22Rv1 (cell line): ENCODE measurements around the gene P2RX7.

Experiments
- H3K27ac ChIP-seq: fragments of 450-650 bp; 2 replicates; pipeline ENCODE4 v1.5.1; 2017
- ZFX ChIP-seq: fragments of 450-650 bp; IDR thresholded peaks from 2 replicates; pipeline ENCODE4 v1.6.1; 2017; ENCODE audit warnings: antibody characterized with exemption, borderline replicate concordance
- TF ChIP-seq, protein P1 (sequence below): fragments of 450-650 bp; IDR thresholded peaks from 2 replicates; pipeline ENCODE4 v1.5.1; 2017; ENCODE audit warnings: mild to moderate bottlenecking

The P2RX7 gene

DNA sequence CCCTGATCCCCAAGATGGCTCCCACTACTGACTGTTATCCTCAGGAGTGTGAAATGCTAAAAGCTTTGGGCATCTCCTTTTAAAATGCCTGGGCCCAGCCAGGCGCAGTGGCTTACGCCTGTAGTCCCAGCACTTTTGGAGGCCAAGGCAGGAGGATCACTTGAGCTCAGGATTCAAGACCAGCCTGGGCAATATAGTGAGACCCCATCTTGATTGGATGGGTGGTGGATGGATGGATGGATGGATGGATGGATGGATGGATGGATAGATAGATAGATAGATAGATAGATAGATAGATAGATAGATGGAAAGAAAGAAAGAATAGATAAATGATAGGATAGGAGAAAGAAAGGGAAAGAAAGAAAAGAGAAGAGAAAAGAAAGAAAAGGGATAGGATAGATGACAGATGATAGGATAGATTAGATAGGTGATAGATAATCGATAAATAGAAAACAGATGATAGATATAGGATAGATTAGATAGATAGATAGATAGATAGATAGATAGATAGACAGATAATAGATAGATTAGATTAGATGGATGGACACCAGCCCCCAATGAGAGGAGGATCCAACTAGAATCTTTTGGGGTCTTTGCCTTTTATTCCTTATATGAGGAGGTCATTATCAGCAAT is 86.8 kb downstream of the P2RX7 start:
- H3K27ac ChIP-seq = no peak overlapping the region
- TF ChIP-seq ZFX = no peak
- TF ChIP-seq, protein P1, sequence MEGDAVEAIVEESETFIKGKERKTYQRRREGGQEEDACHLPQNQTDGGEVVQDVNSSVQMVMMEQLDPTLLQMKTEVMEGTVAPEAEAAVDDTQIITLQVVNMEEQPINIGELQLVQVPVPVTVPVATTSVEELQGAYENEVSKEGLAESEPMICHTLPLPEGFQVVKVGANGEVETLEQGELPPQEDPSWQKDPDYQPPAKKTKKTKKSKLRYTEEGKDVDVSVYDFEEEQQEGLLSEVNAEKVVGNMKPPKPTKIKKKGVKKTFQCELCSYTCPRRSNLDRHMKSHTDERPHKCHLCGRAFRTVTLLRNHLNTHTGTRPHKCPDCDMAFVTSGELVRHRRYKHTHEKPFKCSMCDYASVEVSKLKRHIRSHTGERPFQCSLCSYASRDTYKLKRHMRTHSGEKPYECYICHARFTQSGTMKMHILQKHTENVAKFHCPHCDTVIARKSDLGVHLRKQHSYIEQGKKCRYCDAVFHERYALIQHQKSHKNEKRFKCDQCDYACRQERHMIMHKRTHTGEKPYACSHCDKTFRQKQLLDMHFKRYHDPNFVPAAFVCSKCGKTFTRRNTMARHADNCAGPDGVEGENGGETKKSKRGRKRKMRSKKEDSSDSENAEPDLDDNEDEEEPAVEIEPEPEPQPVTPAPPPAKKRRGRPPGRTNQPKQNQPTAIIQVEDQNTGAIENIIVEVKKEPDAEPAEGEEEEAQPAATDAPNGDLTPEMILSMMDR = no peak

DNA sequence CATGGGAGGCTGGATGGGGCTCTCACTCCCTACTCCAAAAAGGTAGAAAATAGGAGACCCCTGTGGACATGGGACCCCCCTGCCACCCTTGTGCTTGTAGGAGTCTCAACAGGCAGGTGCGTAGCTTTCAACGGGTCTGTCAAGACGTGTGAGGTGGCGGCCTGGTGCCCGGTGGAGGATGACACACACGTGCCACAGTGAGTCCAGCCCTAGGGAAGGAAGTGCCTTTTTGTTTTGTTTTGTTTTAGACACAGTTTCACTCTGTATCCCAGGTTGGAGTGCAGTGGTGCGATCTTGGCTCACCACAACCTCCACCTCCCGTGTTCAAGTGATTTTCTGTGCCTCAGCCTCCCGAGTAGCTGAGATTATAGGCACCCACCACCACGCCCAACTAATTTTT is 90.2 kb downstream of the P2RX7 start:
- TF ChIP-seq ZFX = no peak
- TF ChIP-seq, protein P1 = no peak
- H3K27ac ChIP-seq = no peak overlapping the region; the same call in 1 of the 2 replicates

DNA sequence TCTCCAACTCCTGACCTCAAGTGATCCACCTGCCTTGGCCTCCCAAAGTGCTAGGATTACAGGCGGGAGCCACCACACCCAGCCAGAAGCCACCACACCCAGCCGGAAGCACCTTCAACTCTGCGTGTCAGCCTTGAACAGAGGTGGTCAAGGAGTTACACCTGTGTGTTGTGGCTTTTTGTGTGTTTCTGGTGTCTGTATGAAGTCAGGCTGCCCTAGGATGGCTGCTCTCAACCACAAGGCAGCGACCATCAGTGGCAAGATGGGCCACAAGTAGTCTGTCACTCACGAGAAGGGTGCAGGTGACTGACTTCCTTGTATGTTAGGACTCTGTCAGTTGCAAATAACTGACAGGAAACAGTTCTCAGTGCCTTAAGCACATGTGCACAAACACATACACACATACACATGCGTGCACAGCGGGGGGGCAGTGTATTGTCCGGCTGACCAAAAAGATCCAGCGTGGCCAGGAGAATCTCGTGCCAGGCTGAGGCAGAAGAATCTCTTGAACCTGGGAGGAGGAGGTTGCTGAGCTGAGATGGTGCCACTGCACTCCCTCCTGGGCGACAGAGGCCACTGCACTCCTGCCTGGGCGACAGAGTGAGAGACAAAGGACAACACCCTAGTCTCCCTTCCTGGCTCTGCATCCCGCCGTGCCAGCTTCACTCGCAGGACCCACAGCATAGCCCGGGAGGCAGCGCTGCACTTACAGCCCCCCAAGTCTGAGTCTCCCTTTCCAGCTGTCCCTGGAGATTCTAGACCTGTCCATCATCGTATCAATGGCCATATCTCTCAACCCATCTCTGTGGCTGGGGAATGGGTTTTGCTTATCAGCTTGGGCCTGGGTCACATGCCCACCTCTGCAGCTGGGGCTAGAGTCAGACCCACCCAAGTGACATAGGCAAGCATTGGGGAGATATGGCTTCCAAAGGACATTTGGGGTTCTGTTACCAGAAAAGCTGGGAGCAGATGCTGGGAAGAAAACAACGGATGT is 90.9 kb downstream of the P2RX7 start:
- TF ChIP-seq ZFX = no peak
- TF ChIP-seq, protein P1 = peak; percentile 42
- H3K27ac ChIP-seq = peak overlapping the region; percentile 87

DNA sequence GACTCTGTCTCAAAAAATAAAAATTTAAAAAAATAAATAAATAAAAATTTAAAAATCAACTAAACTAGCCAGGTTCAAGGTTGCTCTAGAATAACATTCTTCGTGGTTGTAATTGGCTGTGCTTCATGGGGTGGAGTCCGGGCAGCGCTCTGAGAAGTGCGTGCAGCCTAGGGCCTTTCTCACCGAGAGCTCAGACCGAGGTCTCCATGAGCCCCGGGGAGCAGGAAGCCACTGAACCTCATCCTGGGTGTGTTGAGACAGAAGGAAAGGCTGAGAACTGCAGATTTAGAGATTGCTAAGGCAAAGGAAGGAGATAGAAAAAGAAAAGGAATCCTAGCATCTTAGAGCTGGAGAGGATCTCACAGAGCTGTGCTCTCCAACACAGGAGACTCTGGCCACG is 91.9 kb downstream of the P2RX7 start:
- H3K27ac ChIP-seq = peak overlapping the region; percentile 87
- TF ChIP-seq, protein P1 = no peak
- TF ChIP-seq ZFX = no peak

DNA sequence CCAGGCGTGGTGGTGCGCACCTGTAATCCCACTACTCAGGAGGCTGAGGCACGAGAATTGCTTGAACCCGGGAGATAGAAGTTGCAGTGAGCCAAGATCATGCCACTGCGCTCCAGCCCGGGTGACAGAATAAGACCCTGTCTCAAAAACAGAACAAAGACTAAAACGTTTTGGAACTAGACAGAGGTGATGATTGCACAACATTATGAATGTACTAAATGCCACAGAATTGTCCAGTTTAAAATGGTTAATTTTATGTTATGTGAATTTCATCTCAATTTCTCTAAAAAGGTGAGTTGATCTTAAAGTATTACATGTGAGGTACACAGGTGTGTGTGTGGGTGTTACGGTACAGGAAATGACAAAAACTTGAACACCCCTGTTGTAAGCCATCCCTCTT is 93.7 kb downstream of the P2RX7 start:
- TF ChIP-seq ZFX = no peak
- TF ChIP-seq, protein P1 = no peak
- peak overlapping the region; percentile 87 for H3K27ac ChIP-seq

DNA sequence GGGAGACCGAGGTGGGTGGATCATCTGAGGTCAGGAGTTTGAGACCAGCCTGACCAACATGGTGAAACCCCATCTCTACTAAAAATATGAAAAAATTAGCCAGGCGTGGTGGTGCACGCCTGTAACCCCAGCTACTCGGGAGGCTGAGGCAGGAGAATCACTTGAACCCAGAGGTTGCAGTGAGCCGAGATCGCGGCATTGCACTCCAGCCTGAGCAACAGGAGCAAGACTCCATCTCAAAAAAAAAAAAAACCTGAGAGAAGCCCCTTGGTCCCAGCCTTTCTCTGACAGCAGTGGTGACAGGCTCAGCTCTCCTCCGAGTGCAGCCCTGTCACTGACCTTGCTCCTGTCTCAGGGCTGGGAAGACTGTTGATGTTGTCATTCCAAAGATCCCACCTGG is 94.2 kb downstream of the P2RX7 start:
- peak overlapping the region; percentile 87 for H3K27ac ChIP-seq

DNA sequence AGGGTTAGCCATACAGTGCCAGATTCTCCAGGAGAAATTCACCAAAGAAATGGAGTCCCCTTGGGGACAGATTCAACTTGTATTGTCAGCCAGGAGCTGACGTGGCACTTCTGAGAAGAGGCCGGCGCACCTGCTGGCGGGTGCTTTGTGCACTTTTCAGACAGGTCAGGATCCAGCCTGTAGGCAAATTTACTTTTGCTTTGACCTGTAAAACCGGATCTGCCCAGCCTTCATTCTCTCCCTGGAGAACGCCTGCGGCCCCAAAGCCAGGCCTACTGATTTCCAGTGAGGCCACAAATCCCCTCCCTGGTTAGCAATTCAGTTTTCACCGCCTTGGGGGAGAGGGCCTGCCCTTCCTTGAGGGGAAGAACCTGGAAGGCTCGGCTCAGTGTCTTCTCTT is 94.6 kb downstream of the P2RX7 start:
- H3K27ac ChIP-seq = peak overlapping the region; percentile 87
- TF ChIP-seq, protein P1 = peak; percentile 19; the same call in 1 of the 2 replicates
- no peak for TF ChIP-seq ZFX
